A673 (cell line): ENCODE data around the gene EXOC6B.

Experiments
- CTCF ChIP-seq: fragments of 300-800, 200-600 bp; sonication (generic); conservative IDR thresholded peaks from 2 replicates; pipeline ENCODE4 v1.5.1; 2017; ENCODE audit warnings: low read depth, mild to moderate bottlenecking, antibody characterized with exemption, low read length, moderate library complexity, mixed read lengths
- EZH2 ChIP-seq: fragments of 200-600 bp; sonication (generic); IDR thresholded peaks from 2 replicates; pipeline ENCODE4 v1.6.1; 2017; ENCODE audit warnings: borderline replicate concordance, low read depth, mild to moderate bottlenecking, mixed read lengths, antibody characterized with exemption, low read length; ENCODE audit not compliant: poor library complexity, severe bottlenecking

DNA sequence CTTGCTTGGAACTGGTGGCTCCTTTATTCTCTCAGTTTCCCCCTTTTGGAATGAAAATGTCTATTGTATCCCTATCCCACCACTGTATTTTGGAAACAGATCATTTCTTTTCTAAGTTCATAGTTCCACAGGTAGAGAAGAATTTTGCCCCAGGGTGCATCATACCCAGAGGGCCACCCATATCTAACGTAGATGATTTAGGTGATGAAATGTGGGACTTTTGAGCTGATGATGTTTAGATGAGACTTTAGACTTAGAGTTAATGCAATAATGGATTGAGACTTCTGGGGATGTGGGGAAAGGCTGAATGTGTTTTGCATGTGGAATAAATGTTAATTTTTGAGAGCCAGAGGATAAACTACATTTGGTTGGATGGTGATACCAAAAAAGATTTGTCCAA, 570.3 kb downstream of the EXOC6B start:
- TF ChIP-seq CTCF = no peak
- no peak for TF ChIP-seq EZH2
